HG02840 (cell line): ENCODE data around the gene KRI1.
A peak's percentile ranks its signal among the peaks of the same experiment; 100 is the strongest.

ENCODE experiments used
- ATAC-seq: cut with Tn5 transposase; IDR thresholded peaks from one replicate; pipeline ENCODE4 v1.9.1; 2021; ENCODE audit warnings: mild to moderate bottlenecking, moderate library complexity, moderate number of reproducible peaks; ENCODE audit not compliant: unreplicated experiment, low FRiP score

Gene KRI1

DNA sequence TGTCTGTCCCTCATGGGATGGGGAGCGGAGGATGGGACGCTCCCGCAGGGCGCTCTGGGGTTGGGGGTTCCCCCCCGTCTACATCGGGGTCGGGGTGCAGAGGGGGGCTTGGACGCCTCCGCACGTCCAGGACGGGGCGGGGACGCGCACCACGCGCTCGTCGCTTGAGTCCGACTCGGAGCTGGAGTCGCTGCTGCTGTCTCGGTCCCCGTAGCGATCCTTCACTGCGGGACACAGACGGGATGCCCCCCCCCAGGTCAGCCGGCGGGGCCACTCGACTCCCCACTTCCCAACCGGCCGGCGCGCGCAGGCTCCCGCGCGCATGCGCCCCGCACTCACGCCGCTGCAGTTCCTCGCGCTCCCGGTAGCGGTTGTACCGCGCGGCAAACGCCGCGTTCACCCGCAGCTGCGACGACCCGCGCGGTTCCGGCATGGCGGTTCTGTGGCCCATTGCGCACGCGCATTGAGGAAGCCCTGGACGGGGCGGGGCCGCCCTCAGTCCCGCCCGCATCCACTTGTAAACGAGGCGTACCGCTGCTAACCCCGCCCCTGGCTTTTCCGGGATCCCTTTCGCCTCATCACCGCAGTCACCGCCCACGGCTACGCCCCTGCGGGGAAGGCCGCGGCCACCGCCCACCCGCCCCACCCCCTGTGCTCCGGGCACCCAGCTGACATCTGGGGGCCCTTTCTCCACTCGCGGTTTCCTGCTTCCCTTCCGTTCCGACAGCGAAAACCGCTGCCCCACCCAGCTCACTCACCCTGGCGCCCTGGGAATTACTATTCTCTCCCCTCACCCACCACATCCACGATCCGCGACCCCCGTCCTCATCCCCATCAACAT is at the start of gene KRI1:
Gene KRI1, minus strand, starts transcription at position 444 of the 841 bp plus-strand sequence. Its CDS starts 11 bp downstream, at position 433.
- peak; percentile 63 for ATAC-seq

DNA sequence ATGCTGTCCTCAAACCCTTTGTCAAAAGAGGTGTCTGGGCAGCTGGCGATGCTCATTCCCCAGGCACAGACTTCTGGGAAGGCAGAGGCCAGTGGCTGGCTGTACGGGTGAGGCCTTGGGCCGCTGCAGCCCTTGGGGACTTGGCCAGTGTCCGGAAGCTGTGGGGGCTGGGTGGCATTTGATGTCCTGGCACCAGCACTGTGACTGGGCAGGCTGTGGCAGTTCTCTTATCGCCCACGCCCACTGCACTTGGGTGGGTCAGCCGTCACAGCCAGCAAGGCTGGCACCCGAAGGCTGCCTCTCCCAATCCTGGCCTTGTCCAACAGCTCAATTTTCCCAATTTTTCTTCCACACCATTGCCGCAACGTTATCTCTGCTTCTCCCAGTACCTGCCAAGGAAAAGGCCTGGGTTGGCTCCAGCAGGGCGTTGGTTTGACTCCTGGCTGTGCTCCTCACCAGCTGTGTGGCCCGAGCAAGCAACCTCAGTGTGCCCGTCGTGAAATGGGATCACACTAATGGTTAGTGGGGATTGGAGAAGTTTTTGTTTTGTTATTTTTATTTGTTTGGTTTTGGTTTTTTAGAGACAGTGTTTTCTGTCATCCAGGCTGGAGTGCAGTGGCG is 46.8 kb upstream of the KRI1 start:
- ATAC-seq, result no peak

DNA sequence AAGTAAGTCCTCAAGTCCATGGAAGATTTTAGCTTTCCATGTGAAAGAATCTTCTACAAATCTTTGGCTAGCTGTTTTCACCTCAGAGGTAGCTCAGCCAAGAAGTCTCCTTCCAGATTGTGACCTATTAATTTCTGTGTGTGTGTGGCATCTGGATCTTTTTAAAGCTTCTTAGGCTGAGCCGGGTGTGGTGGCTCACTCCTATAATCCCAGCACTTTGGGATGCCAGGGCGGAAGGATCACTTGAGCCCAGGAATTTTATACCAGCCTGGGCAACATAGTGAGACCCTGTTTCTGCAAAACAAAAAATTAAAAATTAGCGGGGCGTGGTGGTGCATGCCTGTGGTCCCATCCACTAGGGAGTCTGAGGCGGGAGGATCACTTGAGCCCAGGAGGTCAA is 46.1 kb upstream of the KRI1 start:
- ATAC-seq, result no peak

DNA sequence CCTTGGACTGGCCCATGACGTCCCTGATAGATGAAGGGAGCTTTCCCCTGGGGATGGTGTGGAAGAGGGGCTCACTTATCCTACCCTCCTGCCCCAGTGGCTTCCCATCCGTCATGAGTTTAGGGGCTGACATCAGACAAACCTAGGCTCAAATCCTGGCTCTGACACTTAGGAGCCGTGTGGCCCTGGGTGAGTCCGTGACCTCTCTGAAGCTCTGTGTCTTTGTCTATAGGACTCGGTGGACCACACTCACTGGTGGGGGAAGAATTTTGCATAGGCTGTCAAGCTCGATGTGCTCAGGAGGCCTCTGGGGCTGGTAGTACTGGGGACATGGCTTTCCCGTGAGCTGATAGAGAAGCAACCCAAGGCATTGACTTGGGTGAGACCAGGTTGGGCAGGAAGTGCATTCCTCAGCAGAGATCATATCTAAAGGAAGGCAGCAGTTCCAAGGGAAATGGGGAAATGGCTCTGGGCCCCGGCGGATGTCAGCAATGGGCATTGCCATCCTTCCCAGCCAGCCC is 38.7 kb upstream of the KRI1 start:
- ATAC-seq, result no peak

DNA sequence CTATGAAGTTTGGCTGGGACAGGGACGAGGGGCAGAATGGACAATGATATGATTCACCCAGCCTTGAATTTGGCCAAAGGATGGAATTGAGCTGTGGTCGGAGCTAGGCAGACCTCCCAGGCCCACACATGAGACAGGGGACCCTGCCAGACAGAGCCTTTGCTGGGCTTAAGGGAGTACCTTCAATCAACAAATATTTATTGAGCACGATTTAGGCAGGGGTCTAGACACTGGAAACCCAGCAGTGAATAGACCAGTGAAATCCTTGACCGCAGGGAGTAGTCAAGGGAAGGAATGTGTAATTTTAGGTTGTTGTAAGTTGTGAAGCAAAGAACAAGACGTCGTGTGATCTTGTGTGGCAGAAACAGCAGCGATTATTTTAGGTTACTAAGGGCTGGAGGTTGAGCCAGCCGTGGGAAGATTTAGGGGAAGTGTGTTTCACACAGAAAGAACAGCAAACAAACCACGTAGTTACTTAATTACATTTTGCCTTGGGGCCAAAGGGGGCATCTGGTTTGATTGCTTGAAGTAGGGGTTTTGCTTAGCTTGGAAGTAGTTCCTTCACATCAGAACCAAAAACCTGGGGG is 38.2 kb upstream of the KRI1 start:
- ATAC-seq, result peak; percentile 14

DNA sequence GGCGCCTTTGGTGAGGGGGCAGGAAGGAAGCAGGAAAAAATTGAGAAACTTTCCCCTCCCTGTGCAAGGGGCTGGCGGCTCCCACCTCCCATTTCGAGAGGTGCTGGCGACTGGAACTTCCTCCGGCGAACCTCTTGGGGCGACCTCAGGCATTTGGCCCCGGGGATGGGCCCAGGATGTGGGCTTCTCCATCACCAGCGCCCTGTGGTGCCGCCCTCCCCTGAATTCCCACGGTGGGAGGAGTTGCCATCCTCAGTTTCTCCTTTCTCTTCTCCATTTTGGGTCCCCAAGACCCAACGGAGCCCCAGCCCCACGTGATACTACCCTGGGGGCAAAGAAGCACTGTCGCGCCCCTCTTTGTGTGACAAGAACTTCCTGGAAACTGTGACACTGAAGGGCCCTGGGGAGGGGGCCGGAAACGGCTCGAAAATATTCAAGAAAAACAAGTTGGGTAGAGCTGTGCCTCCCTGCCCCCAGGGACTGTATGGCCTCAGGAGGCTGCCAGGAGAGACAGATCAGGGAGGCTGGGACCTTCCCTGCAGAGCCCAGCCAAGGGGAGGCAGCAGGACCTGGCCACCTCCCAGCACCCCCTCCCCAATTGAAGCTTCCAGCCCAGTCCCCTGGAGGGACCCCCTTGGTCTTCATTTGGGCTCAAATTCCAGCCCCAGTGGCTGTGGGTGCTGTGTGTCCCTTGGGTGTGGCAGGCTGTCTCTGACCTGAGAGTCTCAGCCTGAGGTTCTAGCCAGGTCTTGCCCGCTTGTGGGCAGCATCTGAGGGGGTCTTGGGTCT is 37.5 kb upstream of the KRI1 start:
- ATAC-seq, result peak; percentile 48

DNA sequence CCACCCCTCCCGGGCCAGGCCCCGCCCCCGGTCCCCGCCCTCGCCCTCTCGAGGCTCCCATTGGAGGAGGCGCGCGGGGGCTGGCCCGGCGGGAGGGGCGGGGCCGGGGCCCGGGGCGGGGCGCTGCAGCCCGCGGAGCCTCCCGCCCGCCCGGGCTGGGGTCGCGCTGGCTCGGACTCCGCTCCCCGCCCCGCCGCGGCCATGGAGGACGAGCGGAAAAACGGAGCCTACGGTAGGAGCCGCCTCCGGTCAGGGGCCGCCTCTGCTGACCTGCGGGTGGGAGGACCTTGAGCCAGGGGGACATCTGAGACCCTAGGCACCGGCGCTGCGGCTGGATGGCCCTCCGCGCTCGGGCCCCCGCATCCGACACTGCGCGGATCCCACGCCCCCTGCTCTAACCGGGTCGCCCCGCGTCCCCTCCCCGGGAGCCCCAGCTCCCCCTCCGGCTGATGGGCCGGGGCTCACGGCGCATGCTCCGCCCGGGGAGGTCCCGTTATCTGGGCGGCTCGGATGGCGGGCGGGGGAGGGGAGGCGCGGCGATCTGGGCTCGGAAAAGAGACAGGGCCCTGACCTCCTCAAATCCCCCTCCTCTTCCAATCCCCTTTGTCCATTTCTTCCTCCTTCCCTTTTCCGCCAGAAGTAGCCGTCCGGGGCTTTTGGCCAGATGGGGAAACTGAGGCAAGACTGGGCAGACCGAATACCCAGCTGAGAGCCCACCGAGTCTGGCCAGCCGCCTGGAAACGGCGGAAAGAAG is 36.7 kb upstream of the KRI1 start:
- peak; percentile 48 for ATAC-seq

DNA sequence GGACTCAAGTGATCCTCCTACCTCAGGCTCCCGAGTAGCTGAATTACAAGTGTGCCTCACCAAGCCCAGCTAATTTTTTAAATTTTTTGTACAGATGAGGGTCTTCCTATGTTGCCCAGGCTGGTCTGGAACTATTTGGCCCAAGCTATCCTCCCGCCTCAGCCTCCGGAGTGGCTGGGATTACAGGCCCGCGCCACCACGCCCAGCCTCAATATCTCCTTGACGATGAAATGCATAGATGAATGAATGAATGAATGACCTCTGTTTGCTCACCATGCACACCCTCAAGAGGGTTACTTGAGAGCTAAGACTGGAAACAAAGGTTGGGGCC is 36.2 kb upstream of the KRI1 start:
- ATAC-seq, result no peak

DNA sequence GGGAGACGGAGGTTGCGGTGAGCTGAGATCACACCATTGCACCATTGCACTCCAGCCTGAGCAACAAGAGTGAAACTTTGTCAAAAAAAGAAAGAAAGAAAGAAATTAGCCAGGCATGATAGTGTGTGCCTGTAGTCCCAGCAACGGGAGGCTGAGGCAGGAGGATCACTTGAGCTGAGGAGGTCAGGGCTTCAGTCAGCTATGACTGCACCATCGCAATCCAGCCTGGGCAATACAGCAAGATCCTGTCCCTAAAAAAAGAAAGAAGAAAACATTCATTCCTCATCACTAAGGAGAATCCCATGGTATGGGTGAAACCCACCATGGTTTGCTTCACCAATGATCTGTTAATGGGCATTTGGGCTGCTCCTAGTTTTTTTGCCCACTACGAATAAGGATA is 34.3 kb upstream of the KRI1 start:
- no peak for ATAC-seq

DNA sequence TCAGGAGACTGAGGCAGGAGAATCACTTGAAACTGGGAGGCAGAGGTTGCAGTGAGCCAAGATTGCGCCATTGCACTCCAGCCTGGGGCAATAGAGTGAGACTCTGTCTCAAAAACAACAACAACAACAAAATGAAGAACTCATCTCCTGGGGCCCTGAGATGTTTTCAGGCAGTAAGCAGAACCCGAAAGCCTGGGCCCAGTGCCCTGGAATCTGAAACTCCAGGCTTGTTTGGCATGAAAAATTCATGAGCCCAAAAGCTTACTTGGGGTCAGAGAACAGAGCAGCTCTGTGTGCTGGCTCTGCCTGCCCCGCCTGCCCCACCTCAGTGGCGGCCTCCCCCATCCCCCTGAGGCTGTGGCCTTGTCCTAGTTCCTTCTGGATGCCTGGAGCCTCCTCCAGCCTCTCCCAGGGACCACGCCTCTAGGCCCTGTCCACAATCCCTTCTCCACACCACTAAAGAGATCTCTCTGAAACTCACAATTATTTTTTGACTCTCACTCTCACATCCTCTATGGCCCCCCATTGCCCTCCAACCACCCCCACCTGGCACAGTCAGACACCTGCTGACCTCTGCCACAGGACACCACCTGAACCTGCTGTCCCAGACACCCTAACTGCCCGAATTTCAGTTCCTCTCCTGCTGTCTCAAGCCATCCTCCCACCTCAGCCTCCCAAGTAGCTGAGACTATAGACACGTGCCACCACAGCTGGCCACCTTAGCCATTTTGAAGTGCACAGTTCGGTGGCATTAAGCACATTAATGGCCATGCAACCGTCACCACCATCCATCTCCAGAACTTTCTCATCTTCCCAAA is 28.2 kb upstream of the KRI1 start:
- ATAC-seq, result no peak

DNA sequence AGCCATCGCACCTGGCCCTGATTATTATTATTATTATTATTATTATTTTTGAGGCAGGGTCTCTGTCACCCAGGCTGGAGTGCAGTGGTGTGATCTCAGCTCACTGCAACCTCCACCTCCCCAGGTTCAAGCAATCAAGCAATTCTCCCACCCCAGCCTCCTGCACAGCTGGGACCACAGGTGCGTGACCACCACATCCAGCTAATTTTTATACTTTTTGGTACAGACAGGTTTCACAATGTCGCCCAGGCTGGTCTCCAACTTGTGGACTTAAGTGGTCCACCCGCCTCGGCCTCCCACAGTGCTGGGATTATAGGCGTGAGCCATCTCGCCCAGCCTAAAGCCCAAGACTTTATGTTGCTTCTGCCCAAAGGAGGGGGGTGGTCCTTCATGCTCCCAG is 27.3 kb upstream of the KRI1 start:
- no peak for ATAC-seq

DNA sequence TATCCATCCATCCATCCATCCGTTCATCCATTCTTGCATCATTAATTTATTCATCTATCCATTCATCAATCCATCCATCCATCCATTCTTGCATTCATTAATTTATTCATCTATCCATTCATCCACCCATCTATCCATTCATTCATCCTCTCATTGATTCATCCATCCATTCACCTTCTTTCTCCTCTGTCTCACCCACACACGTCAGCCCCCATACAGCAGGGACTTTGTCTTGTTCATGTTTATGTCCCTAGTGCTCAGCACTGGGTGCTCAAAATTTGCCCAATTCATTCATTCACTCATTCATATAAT is 22.0 kb upstream of the KRI1 start:
- no peak for ATAC-seq

DNA sequence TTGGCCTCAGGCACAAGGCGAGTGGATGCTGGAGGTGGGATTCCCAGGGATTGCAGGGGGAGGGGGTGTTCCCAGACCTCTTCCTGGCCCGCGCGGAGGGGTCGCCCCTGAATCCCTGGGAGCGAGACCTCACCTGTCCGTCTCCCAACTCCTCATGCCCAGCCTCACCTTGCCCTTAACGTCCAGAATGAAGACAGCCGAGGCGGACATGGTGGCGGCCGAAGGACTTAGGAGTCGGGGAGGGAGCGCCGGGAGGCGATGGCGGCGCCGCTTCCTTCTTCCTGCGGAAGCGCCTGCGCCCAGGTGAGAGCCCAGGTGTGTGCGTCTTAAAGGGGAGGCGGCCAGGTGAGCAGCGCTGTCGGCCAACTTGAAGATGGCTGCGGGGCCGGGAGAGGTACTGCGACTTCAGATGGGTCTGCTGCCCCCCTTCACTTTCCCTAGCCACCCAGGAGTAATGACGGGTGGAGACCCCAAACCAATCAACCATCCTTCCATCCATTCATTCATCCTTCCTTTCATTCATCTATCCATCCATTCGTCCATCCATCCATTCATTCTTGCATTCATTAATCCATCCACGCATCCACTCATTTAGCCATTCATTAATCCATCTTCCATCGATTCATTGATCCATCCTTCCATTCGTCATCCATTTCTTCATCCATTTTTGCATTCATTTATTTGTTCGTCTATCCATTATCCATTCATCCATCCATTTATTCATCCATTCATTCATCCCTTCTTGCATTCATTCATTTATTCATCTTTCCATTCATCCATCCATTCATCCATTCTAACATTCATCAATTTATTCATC is 21.4 kb upstream of the KRI1 start, which contains the start of gene AP1M2:
Gene AP1M2, minus strand, starts transcription at position 291 of the 817 bp plus-strand sequence. Its CDS starts 81 bp downstream, at position 210.
- no peak for ATAC-seq

DNA sequence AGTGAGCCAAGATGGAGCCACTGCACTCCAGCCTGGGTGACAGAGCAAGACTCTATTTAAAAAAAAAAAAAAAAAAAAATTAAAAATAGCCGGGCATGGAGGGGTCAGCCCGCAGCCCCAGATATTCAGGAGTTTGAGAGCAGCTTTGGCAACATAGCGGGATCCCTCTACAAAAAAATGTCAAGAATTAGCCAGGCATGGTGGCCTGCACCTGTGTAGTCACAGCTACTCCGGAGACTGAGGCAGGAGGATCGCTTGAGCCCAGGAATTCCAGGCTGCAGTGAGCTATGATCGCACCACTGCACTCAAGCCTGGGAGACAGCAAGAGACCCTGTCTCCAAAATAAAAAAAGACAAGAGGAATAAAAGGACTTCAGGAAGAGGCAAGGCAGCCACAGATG is 20.6 kb upstream of the KRI1 start:
- ATAC-seq, result no peak

DNA sequence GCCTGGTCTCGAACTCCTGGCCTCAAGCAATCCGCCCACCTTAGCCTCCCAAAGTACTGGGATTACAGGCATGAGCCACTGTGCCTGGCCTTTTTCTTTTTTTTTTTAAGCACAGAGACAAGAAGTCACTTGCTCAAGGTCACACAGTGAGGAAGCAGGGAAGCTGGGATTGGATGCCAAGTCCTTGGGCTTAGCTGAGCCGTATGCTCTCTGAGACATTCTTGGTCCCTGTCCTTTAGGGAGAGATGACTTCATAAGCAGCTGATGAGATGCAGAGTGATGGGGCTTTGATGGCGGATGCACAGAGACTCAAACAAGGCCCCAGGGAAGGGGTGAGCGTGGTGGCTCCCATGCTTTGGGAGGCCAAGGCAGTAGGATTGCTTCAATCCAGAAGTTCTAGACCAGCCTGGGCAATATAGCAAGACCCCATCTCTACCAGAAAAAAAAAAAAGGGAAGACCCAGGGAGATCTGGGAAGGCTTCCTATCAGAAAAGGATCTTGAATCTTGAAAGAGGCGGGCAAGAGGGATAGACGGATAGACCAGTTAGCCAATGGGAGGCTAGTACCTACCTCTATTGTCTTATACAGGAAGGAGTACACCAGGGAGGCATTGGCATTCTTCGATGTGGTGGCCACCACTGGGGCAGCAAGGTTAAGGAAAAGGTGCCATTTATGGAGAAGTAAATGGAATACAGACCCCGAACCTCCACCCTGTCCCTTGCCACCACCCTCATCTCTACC is 17.4 kb upstream of the KRI1 start:
- no peak for ATAC-seq

DNA sequence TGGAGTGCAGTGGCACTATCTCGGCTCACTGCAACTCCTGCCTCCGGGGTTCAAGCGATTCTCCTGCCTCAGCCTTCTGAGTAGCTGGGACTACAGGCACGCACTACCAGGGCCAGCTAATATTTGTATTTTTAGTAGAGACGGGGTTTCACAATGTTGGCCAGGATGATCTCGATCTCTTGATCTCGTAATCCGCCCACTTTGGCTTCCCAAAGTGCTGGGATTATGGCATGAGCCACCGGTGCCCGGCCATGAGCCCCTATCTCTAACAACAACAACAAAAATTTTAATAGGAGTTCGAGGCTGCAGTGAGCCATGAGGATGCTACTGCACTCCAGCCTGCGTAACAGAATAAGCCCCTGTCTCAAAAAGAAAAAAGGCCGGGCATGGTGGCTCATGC is 16.3 kb upstream of the KRI1 start:
- ATAC-seq, result no peak

DNA sequence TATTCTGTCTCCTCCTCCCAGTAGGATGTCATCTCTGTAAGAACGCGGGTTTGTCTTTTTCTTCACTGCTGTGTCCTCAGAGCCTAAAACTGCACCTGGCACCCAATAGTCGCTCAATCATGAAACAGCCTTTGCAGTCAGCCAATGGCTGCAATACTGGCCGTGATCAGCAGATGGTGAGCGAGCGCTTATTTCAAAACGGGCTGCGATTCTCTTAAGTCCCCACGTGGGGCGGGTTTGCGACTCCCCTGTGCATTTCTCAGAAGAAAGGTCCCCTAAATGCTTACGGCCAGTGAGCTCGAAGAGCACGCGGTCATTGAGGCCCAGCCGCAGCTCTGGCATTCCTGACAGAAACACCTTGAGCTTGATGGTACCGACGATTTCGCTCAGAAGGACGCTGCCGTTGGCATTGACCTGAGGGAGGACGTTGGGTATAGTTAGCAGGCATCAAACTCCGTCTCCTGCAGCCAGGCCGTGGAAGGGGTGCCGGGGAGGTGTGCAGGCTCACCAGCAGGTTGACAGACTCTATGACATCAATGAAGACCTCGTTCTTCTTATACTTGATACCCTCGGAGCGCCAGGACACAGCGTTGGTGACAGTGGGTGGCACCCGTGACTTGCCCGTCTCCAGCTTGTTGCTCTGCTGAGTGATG is 15.3 kb upstream of the KRI1 start:
- ATAC-seq, result no peak
